VCaP (cell line): Measurements from ENCODE around the gene RPTOR.

Experiments
- H3K27ac ChIP-seq: fragments of 450-650 bp; 2 replicates; pipeline ENCODE4 v1.5.1; 2017
- TF ChIP-seq, protein P1 (sequence below): fragments of 450-650 bp; conservative IDR thresholded peaks from 2 replicates; pipeline ENCODE4 v1.5.1; 2017; ENCODE audit warnings: mild to moderate bottlenecking, moderate library complexity

Gene RPTOR

DNA sequence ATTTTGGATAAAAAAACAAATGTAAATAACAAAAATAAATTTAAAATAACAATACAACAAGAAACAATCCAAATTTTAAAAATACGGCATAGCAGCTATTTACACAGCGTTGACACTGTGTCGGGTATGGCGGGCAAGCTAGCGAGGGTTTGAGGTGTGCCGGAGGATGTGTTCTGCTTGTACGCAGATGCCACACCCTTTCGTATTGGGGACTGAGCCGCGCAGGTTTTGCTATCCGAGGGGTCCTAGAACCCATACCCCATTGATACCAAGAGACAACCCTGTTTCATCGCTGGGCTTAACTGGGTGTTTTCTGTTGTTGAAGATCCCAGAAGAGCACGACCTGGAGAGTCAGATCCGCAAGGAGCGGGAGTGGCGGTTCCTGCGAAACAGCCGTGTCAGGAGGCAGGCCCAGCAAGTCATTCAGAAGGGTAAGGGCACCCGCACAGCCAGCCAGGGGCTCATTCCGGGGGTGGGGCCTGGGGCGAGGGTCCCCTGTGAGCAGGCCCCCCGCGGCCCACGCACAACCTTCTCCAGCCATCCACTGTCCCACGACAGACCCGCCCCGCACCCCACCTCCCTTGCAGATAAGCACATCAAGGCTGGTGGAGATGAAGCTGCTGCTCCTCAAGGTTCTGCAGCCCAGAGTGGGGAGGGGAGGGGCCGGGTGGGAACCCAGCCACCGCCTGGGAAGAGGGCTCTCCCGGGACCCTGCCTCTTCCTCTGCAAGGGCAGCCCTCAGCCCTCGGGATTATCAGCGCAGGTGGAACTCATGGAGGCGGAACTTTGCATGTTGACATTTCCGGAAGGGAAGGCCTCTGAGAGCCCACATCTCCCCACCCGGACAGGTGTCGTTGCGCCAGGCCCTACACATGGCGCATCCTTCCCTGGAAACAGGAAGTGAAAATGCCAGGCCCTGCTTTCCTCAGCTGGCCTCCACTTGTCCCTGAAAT, 395.8 kb downstream of the RPTOR start:
- TF ChIP-seq, protein P1, sequence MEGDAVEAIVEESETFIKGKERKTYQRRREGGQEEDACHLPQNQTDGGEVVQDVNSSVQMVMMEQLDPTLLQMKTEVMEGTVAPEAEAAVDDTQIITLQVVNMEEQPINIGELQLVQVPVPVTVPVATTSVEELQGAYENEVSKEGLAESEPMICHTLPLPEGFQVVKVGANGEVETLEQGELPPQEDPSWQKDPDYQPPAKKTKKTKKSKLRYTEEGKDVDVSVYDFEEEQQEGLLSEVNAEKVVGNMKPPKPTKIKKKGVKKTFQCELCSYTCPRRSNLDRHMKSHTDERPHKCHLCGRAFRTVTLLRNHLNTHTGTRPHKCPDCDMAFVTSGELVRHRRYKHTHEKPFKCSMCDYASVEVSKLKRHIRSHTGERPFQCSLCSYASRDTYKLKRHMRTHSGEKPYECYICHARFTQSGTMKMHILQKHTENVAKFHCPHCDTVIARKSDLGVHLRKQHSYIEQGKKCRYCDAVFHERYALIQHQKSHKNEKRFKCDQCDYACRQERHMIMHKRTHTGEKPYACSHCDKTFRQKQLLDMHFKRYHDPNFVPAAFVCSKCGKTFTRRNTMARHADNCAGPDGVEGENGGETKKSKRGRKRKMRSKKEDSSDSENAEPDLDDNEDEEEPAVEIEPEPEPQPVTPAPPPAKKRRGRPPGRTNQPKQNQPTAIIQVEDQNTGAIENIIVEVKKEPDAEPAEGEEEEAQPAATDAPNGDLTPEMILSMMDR = no peak
- no peak overlapping the region for H3K27ac ChIP-seq

DNA sequence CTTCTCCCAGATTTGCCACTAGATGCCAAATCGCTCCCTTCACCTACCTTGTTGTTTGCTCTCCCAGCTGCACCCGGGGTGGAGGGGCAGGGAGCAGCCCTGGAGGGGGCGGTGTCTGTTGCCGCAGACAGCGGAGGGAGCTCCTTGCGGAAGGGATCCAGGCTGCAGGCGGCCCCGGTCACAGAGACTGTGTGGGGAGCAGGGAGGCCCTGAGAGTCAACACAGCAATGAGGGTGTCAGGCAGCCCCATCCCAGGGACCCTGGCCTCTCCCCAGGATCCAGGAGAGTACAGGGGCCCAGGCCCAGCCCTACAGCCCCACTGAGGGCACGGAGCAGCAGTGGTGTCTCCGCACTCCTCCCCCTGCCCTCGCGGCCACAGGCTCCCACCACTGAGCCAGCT, 396.5 kb downstream of the RPTOR start:
- TF ChIP-seq, protein P1 = no peak
- no peak overlapping the region for H3K27ac ChIP-seq

DNA sequence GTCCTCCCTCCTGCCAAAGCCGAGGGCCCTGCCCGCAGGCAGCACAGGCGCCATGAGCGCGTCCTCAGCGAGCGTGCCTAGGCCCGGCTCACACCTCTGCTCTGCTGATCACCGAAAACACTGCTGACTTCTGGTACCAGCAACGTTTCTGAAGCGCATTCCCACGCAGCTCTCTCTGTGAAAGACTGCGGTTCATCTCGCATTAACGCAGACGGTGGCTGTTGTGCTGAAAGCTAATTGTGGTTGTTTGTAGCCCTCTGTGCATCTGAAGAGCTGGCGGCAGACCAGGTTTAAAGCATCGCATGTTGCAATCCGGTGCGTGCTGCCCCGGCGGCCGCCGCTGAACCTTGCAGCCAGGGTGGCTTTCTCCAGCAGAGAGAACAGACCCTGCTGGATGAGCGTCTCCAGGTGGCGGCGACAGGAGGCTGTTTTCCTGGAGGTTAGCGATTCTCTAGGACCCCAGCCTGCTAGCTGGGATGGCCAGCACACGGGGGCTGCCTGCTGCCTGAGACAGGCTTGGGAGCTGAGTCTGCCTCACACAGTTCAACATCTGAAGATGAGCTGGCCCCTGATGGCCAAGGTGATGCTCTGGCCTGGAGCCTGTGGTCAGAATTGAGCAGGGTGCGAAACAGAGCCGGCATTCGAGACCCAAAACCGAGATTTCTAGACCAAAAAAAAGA, 397.2 kb downstream of the RPTOR start:
- TF ChIP-seq, protein P1 = no peak

DNA sequence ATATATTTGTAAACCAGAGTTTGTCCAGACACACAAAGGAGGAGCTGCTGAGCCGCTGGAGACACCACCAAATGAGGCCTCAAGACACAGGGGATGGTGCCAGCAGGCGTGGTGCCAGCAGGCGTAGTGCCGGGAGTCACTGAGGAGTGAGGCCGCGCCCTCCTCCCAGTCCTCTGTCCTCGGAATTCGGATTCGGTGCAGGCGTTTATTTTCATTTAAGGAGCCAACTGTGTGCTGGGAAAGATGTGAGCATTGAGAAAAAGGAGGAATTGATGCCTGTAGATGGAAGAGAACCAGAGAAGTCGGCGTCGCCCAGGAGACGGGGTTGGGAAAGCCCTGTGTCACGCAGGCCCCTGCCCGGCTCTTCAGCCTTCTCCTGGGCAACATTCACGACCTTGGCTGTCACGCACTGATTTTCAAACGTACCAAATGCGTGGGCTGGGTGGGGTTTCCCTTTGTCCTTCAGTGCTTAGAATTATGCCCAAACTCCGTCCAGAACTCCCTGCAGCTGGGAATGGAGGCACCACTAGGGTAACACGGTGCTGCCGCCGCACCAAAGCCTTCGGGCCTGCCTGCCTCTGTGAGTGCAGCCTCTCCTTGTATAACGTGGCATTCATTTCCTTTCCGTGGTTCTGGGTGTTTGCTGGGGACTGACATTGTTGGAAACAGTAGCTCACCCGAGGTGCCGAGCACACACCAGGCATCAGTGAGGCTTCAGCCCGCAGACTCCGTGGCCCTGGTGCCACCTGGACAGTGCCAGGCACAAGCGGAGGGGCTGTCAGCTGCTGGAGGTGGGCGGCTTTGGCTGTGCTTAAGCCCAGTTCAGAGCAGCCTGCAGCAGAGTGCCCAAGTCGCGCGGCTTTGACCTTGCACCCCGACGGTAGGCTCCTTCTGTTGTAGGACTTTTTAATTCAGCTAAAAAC, 398.0 kb downstream of the RPTOR start:
- TF ChIP-seq, protein P1 = peak; percentile 57

More for the DNA sequence above, 397.2 kb downstream of the RPTOR start:
- H3K27ac ChIP-seq = peak overlapping the region; percentile 41

DNA sequence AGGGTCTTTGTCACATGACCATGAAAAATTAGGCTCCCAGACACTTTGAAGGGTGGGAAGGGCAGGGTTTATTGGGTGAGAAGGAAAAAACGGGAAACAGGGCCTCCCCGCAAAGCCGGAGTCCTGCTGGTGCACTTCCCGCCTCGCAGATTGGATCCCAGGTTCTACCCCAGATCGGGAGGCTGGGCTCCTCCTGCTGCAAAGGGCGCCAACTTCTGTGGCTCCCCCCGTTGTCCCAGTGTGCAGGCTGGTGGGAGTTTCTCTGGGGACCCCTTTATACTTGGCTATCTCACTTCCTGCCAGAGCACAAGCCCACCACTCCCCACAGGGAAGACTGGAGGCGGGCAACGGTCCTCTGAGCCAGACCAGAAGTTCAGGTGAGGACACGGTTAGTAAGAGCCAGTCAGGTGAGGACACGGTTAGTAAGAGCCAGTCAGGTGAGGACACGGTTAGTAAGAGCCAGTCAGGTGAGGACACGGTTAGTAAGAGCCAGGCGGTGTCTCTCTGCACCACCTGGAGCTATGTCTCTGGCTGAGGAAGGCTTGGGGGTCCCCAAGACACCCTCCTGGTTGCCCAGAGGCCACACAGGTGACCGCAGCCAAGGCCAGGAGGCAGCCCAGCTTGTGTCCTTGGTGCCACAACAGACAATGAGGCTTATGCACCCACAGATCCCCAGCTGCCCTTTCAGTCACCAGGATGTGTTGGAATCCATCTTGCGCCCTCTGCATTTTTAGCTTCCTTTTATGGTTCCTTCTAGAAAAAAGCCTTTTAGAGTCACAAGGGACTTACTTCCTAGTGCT, 398.9 kb downstream of the RPTOR start:
- no peak overlapping the region for H3K27ac ChIP-seq
- TF ChIP-seq, protein P1 = no peak

More for the DNA sequence above, 398.0 kb downstream of the RPTOR start:
- peak overlapping the region; percentile 41 for H3K27ac ChIP-seq

DNA sequence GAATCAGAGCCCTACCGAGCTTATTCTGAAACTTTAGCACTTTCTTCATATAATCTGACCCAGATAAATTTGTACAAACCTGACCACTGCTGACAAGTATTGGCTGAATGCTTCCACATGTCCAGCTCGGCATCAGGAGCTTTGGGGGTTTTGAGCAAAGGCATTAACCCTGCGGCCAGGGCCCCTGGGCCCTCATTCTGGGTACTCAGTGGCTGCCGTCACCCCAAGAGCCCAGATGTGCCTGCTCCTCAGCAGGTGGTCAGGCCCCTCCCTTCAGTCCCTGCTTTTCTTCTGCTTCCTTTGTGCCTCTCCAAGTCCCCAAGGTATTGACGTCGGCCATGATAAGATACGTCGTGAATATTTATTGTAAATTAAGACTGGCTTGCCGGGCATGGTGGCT, 399.7 kb downstream of the RPTOR start:
- H3K27ac ChIP-seq = no peak overlapping the region
- TF ChIP-seq, protein P1 = no peak
